GM12865 (cell line): Measurements from ENCODE around the gene RABAC1.

Experiments
- DNase-seq: peaks from one replicate; pipeline ENCODE4 v3.0.0; 2010; ENCODE audit warnings: low read depth
- H3K4me3 ChIP-seq: 2 replicates; pipeline ENCODE4 v1.5.1; 2011; ENCODE audit warnings: mild to moderate bottlenecking, low read depth, low read length, control low read depth
- TF ChIP-seq, protein P1 (sequence below): IDR thresholded peaks from 2 replicates; pipeline ENCODE4 v1.5.1; 2011; ENCODE audit warnings: low read length, control low read depth, low read depth, inconsistent platforms; ENCODE audit not compliant: insufficient read depth; ENCODE audit errors: missing control alignments

Gene RABAC1

DNA sequence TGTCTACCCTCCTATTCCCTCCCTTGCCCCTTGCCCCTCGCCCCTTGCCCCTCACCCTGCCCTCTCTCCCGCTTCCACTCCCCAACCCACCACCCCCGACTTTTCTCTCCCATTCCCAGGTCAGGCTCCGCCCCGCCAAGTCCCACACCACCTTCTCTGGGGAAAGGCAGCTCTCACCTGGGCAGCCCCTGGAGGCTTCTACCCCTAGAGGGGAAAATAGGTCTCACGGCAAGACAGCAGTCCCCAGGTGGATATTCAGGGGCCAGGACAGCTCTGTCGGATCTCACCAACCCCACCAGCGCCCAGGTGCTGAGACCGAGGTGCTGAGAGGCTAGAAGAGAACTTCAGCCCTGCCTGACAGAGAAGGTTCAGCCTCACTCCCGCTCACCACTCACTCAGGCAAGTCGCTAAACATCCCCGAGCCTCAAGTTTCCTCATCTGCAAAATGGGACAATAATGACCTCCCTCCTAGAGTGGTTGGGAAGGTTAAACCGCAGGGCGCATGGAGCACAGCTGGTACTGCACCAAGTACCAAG is 29.5 kb downstream of the RABAC1 start:
- TF ChIP-seq, protein P1, sequence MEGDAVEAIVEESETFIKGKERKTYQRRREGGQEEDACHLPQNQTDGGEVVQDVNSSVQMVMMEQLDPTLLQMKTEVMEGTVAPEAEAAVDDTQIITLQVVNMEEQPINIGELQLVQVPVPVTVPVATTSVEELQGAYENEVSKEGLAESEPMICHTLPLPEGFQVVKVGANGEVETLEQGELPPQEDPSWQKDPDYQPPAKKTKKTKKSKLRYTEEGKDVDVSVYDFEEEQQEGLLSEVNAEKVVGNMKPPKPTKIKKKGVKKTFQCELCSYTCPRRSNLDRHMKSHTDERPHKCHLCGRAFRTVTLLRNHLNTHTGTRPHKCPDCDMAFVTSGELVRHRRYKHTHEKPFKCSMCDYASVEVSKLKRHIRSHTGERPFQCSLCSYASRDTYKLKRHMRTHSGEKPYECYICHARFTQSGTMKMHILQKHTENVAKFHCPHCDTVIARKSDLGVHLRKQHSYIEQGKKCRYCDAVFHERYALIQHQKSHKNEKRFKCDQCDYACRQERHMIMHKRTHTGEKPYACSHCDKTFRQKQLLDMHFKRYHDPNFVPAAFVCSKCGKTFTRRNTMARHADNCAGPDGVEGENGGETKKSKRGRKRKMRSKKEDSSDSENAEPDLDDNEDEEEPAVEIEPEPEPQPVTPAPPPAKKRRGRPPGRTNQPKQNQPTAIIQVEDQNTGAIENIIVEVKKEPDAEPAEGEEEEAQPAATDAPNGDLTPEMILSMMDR, result no peak
- DNase-seq, result no peak
- no peak overlapping the region for H3K4me3 ChIP-seq

DNA sequence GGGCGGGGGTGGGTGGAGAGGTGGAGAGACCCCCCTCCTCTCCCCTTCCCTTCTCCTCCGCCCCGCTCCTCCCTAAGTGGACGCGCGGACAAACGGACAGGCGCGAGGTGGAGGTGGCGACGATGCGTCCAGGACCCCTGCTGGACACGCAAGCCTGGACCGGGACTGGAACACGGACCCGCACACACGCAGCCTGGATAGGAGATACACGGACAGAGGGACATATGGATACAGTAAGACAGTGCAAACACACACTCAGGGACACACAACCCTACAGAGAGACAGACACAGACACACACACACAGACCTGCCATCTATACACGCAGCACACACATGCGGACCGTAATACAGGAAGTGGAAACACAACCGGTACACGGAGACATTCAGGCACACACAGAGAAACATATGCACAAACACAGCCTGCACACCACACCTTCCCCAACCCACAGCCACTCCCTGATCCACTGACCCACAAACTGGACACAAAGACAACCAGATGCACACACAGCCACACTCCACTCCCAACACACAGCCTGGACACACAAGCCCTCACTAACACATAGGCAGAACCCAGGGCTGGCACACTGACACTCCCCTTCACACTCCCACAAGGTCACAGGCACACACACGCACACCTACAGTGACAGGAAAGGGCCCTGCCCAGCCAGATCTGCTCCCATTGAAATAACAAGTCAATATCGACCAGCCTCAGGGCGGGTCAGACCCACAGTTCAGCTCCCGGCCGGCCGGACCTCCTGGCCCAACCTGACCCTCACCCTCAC is 30.2 kb downstream of the RABAC1 start:
- peak; percentile 53 for DNase-seq
- TF ChIP-seq, protein P1, result no peak
- peak overlapping the region; percentile 42 for H3K4me3 ChIP-seq

DNA sequence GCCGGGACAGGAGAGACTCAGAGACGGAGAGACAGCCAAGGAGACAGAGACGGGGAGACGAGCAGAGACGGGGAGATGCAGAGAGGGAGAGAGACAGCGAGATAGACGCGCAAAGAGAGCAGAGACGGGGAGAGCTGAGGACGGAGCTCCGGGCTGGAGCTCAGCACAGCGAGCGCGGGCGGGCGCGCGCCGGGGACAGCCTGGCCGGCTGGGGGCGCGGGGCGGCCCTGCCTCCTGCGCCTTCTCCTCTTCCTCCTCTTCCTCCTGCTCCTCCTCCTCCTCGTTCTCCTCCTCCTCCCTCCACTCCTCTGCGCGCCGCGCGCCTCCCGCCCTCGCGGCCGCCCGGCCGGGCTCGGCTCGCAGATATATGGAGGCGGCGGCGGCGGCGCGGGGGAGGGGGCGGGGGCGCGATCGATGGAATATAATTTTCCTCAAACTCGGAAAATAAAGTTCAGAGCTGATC is 30.9 kb downstream of the RABAC1 start, which contains the start of gene ERFL:
ERFL (minus strand) TSS at position 229 of the 463 bp plus-strand sequence. CDS start 15,530 bp downstream, outside the sequence.
- DNase-seq, result no peak
- peak within 1 kb of the TSS; percentile 42 for H3K4me3 ChIP-seq
- TF ChIP-seq, protein P1, result no peak

DNA sequence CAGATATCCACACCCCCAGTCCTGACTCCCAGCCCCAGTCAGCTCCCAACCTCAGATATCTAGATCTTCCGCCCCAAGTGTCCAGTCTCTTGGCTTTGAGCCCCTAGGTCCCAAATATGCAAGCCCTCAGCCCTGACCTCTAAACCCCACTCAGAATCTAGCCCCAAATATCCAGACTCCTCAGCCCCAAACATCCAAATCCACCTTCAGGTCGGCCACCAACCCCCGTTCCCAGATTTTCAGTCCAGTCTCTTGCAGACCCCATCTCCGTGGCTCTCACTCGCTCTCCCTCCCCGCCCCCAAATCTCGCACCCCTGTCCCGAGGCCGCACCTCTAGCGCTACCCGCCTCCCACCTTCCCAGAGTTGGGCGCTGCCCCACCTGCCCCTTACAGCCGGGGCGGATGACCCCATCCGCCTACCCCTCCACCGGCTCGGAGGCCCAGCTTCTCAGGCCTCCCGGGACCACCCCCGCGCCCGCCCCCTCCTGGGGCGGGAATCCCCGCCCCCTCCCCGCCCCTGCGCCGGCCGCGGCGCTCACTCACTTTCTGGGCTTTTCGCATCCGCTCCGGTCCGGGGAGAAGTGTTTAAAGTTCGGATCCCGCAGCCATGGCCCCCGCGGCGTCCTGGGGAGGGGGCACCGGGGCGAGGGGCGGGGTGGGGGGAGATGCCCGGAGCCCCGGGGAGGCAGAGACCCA is 31.5 kb downstream of the RABAC1 start:
- H3K4me3 ChIP-seq, result peak overlapping the region; percentile 42
- TF ChIP-seq, protein P1, result no peak
- DNase-seq, result no peak

DNA sequence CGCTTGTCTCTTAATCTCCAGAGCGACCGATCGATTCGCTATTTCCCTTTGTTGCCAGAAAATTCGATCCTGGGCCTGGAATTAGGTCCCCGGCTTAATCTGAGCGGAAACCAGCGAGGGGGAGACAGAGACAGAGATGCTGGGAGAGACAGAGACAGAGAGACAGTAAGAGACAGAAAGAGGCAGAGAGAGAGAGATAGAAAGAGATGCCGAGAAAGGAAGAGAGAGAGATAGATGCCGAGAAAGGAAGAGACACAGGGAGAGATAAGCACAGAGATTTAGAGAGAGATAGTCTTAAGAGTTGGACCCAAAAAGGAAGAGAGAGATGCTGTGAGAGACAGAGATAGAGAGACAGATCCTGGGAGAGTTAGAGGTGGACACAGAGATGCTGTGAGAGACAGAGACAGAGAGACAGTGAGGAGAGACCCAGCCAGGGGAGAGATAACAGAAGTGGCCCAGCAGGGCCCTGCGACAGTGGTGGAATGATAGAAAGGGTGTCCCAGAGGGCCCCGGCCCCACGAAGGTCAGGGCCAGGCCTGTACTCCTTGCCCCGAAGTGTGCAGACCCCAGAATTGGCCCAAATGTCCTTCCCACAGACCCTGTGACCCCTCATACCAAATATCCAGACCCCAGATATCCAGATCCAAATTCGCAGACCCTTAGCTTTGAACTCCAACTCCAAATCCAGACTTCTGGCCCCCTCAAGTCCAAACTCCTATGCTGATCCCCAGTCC is 32.2 kb downstream of the RABAC1 start:
- TF ChIP-seq, protein P1, result no peak
- H3K4me3 ChIP-seq, result no peak overlapping the region
- no peak for DNase-seq

DNA sequence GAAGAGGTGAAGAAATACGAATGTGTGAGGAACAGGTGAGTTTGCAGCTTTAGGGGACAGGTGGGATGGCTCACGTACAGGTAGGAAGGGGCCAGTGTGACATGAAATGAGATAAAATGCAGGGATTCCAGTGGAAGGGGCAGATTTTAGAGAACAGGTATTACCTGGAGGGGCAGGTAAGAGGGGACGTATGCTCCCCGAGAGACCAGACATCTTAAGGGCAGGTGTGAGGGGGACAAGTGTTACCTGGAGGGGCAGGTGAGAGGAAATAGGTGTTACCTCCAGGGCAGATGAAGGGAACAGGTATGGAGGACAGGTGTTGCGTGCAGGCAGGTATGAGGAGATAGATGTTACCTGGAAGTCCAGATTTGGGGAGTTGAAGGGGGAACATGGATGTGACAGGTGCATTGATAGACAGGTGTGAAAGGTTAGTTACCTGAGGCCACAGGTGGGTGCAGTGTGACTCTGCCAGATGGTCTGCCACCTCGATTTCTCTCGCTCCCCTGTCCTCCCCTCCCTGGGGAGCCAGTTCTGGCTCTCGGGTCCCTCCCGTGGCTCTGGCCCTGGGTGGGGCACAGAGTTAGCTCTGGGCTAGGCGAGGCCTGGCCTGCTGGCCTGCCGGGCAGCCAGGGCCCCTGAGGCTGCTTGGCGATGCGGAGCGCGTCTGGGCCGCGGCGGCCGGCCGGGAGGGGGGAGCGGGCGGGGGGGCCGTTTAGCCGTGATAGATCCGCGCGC is 32.9 kb downstream of the RABAC1 start:
- no peak for DNase-seq
- TF ChIP-seq, protein P1, result no peak
- no peak overlapping the region for H3K4me3 ChIP-seq
